Fibroblast of lung (primary cell): Measurements from ENCODE around the gene SFTPA1. TPM values are rescaled to one million over a fixed set of nuclear protein-coding genes. Genes with fewer than 3 reads are reported as not detected.

Source experiments
- DNase-seq, 2 donors: peaks; one replicate each; pipeline versions ENCODE4 v3.0.0 to v3.0.0-alpha.2; 2010; ENCODE audit warnings: low read depth in 2 of 2
- H2AFZ ChIP-seq: 2 replicates; pipeline ENCODE4 v1.5.1; 2012; ENCODE audit warnings: low read length, control low read depth, inconsistent platforms
- H3K27ac ChIP-seq: 2 replicates; pipeline ENCODE4 v1.5.1; 2011; ENCODE audit warnings: low read length, control low read depth; ENCODE audit not compliant: insufficient read depth
- H3K27me3 ChIP-seq: 2 replicates; pipeline ENCODE4 v1.5.1; 2011; ENCODE audit warnings: mild to moderate bottlenecking, low read length; ENCODE audit not compliant: control insufficient read depth, insufficient read depth
- H3K36me3 ChIP-seq: 2 replicates; pipeline ENCODE4 v1.5.1; 2011; ENCODE audit warnings: low read length; ENCODE audit not compliant: control insufficient read depth, insufficient read depth
- H3K4me1 ChIP-seq: 2 replicates; pipeline ENCODE4 v1.5.1; 2011; ENCODE audit warnings: low read length; ENCODE audit not compliant: control insufficient read depth, insufficient read depth; ENCODE audit errors: extremely low read depth
- H3K4me2 ChIP-seq: 2 replicates; pipeline ENCODE4 v1.5.1; 2011; ENCODE audit warnings: low read length, control low read depth; ENCODE audit not compliant: insufficient read depth; ENCODE audit errors: extremely low read depth
- H3K4me3 ChIP-seq, 4 experiments: fragments of 200-600 bp in 1 of 4; sonication (generic) in 1 of 4; replicated peaks in 1 of 4; 2 replicates each; pipeline ENCODE4 v1.5.1; 2011 to 2016; ENCODE audit warnings: low read length in 4 of 4, low read depth in 3 of 4, mild to moderate bottlenecking in 3 of 4, control low read depth in 2 of 4, inconsistent platforms in 1 of 4, mixed read lengths in 1 of 4; ENCODE audit not compliant: insufficient read depth in 1 of 4; ENCODE audit errors: control extremely low read depth in 1 of 4
- H3K79me2 ChIP-seq: 2 replicates; pipeline ENCODE4 v1.5.1; 2012; ENCODE audit warnings: mild to moderate bottlenecking, low read length, inconsistent platforms; ENCODE audit not compliant: control insufficient read depth, insufficient read depth
- H3K9ac ChIP-seq: 2 replicates; pipeline ENCODE4 v1.5.1; 2011; ENCODE audit warnings: mild to moderate bottlenecking, low read length, control low read depth; ENCODE audit not compliant: insufficient read depth
- H3K9me3 ChIP-seq: 2 replicates; pipeline ENCODE4 v1.5.1; 2012; ENCODE audit warnings: low read depth, low read length; ENCODE audit not compliant: control insufficient read depth, insufficient read depth
- H4K20me1 ChIP-seq: 2 replicates; pipeline ENCODE4 v1.5.1; 2011; ENCODE audit warnings: low read length; ENCODE audit not compliant: control insufficient read depth, insufficient read depth; ENCODE audit errors: extremely low read depth
- EZH2 ChIP-seq: IDR thresholded peaks from 2 replicates; pipeline ENCODE4 v1.5.1; 2012; ENCODE audit warnings: low read length, control low read depth, mild to moderate bottlenecking; ENCODE audit errors: missing control alignments
- polyA plus RNA-seq, 2 donors: library from polyadenylated mRNA; depleted of rRNA in 1 of 2; stranded (reverse) in 1 of 2; unstranded in 1 of 2; fragments of >200 nt; gene quantifications; 2 replicates each; pipeline ENCODE4 v1.2.1, GENCODE V29; 2011 to 2012; ENCODE audit warnings: missing spikeins in 1 of 2
- total RNA-seq: library from RNA; depleted of rRNA; stranded (reverse); fragments of >200 nt; gene quantifications from 2 replicates; pipeline ENCODE4 v1.2.1, GENCODE V29; 2014
- TF ChIP-seq, protein P1 (sequence below), 2 donors: IDR thresholded peaks in 1 of 2; conservative IDR thresholded peaks in 1 of 2; 1 replicate in 1 of 2; 2 replicates in 1 of 2; pipeline ENCODE4 v1.5.1; 2011 to 2012; ENCODE audit warnings: low read length in 2 of 2, control low read depth in 1 of 2, inconsistent platforms in 1 of 2, low read depth in 1 of 2, mild to moderate bottlenecking in 1 of 2

SFTPA1 gene
- total and polyA plus RNA-seq, 2 donors (not counting 1 experiment from before 2014, with no cell fraction given), result not detected

- no peaks in the 10 kb centered on the region for H3K4me1 ChIP-seq
- H3K27ac ChIP-seq, result no peak overlapping the region
- H3K27me3 ChIP-seq, result peaks cover 2% of the 10 kb centered on the region
- TF ChIP-seq, protein P1, sequence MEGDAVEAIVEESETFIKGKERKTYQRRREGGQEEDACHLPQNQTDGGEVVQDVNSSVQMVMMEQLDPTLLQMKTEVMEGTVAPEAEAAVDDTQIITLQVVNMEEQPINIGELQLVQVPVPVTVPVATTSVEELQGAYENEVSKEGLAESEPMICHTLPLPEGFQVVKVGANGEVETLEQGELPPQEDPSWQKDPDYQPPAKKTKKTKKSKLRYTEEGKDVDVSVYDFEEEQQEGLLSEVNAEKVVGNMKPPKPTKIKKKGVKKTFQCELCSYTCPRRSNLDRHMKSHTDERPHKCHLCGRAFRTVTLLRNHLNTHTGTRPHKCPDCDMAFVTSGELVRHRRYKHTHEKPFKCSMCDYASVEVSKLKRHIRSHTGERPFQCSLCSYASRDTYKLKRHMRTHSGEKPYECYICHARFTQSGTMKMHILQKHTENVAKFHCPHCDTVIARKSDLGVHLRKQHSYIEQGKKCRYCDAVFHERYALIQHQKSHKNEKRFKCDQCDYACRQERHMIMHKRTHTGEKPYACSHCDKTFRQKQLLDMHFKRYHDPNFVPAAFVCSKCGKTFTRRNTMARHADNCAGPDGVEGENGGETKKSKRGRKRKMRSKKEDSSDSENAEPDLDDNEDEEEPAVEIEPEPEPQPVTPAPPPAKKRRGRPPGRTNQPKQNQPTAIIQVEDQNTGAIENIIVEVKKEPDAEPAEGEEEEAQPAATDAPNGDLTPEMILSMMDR (conservative IDR thresholded peaks at IDR 0.05 in 1 of 2, IDR thresholded peaks at IDR 0.05 in 1 of 2; ENCODE audit: low read depth in 1 of 2, low read length in 2 of 2), result no peak
- TF ChIP-seq EZH2, result no peak
- no peaks in the 10 kb centered on the region for H4K20me1 ChIP-seq
- no peak overlapping the region for H3K4me2 ChIP-seq
- H3K79me2 ChIP-seq, result no peaks in the 10 kb centered on the region
- H3K9ac ChIP-seq, result no peak overlapping the region
- DNase-seq, result no peak
- no peak overlapping the region for H2AFZ ChIP-seq
- H3K4me3 ChIP-seq, result no peak overlapping the region
- H3K9me3 ChIP-seq, result no peaks in the 10 kb centered on the region
- H3K36me3 ChIP-seq, result no peaks in the 10 kb centered on the region
These were observed 7.8 kb upstream of the SFTPA1 start for GRCh38 chr10:79602953-79603352.

- Histone ChIP-seq H3K27me3 (peaks cover 2% of the 10 kb centered on the region), H3K9ac (no peak overlapping the region)
These were observed 6.4 kb upstream of the SFTPA1 start for GRCh38 chr10:79604294-79604693.

GRCh38 chr10:79605308-79605707 is 5.4 kb upstream of the SFTPA1 start:
- no peak overlapping the region for H3K27ac ChIP-seq
- H3K79me2 ChIP-seq, result no peaks in the 10 kb centered on the region
- no peak overlapping the region for H3K9ac ChIP-seq
- H3K4me1 ChIP-seq, result no peaks in the 10 kb centered on the region
- no peaks in the 10 kb centered on the region for H3K9me3 ChIP-seq
- DNase-seq, result no peak
- TF ChIP-seq, protein P1 (conservative IDR thresholded peaks at IDR 0.05 in 1 of 2, IDR thresholded peaks at IDR 0.05 in 1 of 2; ENCODE audit: low read depth in 1 of 2, low read length in 2 of 2), result no peak
- no peak for TF ChIP-seq EZH2
- no peak overlapping the region for H3K4me3 ChIP-seq
- no peak overlapping the region for H2AFZ ChIP-seq
- H4K20me1 ChIP-seq, result no peaks in the 10 kb centered on the region
- no peak overlapping the region for H3K4me2 ChIP-seq
- peaks cover 2% of the 10 kb centered on the region for H3K27me3 ChIP-seq
- H3K36me3 ChIP-seq, result no peaks in the 10 kb centered on the region

More at GRCh38 chr10:79604294-79604693, 6.4 kb upstream of the SFTPA1 start:
- no peak for DNase-seq
- H3K79me2 ChIP-seq, result no peaks in the 10 kb centered on the region
- H3K4me1 ChIP-seq, result no peaks in the 10 kb centered on the region
- H3K9me3 ChIP-seq, result no peaks in the 10 kb centered on the region
- no peak overlapping the region for H2AFZ ChIP-seq
- no peak overlapping the region for H3K4me3 ChIP-seq
- H4K20me1 ChIP-seq, result no peaks in the 10 kb centered on the region
- no peaks in the 10 kb centered on the region for H3K36me3 ChIP-seq
- H3K27ac ChIP-seq, result no peak overlapping the region
- H3K4me2 ChIP-seq, result no peak overlapping the region
- TF ChIP-seq, protein P1 (conservative IDR thresholded peaks at IDR 0.05 in 1 of 2, IDR thresholded peaks at IDR 0.05 in 1 of 2; ENCODE audit: low read depth in 1 of 2, low read length in 2 of 2), result no peak
- TF ChIP-seq EZH2, result no peak
